Liver (tissue), 9 donors: ENCODE data around the gene BOLA1. TPM values are rescaled to one million over a fixed set of nuclear protein-coding genes. Genes with fewer than 3 reads are reported as not detected.
"Not testable (repeated sequence)": the region's sequence is repeated elsewhere in the genome, so short reads cannot be mapped to it uniquely, and the experiment has no call there.

Experiments
- DNase-seq: peaks from one replicate; pipeline ENCODE4 v3.0.0-alpha.2; 2017; ENCODE audit warnings: low spot score
- H3K27ac ChIP-seq, 2 donors: one replicate each; pipeline ENCODE4 v1.7.0; 2013; ENCODE audit warnings: inconsistent platforms in 2 of 2, low read length in 2 of 2, control low read depth in 1 of 2, low read depth in 1 of 2, mild to moderate bottlenecking in 1 of 2
- H3K27me3 ChIP-seq, 4 donors: one replicate each; pipeline versions ENCODE4 v1.6.1 to v1.7.0; 2013; ENCODE audit warnings: low read length in 3 of 4, inconsistent platforms in 1 of 4, mild to moderate bottlenecking in 1 of 4, moderate library complexity in 1 of 4; ENCODE audit not compliant: control insufficient read depth in 4 of 4, insufficient read depth in 4 of 4
- H3K36me3 ChIP-seq, 4 donors: one replicate each; pipeline versions ENCODE4 v1.6.1 to v1.7.0; 2013; ENCODE audit warnings: low read length in 3 of 4, mild to moderate bottlenecking in 3 of 4, low read depth in 1 of 4, moderate library complexity in 1 of 4; ENCODE audit not compliant: control insufficient read depth in 4 of 4, insufficient read depth in 3 of 4
- H3K4me1 ChIP-seq, 4 donors: one replicate each; pipeline versions ENCODE4 v1.6.1 to v1.7.0; 2013; ENCODE audit warnings: low read length in 3 of 4, mild to moderate bottlenecking in 3 of 4, moderate library complexity in 1 of 4; ENCODE audit not compliant: control insufficient read depth in 4 of 4, insufficient read depth in 4 of 4
- H3K4me3 ChIP-seq, 3 donors: one replicate each; pipeline versions ENCODE4 v1.6.1 to v1.7.0; 2013; ENCODE audit warnings: low read length in 3 of 3, control low read depth in 1 of 3, low read depth in 1 of 3, mild to moderate bottlenecking in 1 of 3
- H3K9ac ChIP-seq, 2 donors: one replicate each; pipeline ENCODE4 v1.7.0; 2013; ENCODE audit warnings: low read length in 2 of 2, mild to moderate bottlenecking in 2 of 2, moderate library complexity in 2 of 2, control low read depth in 1 of 2, low read depth in 1 of 2
- H3K9me3 ChIP-seq, 4 donors: one replicate each; pipeline versions ENCODE4 v1.6.1 to v1.7.0; 2013; ENCODE audit warnings: low read length in 3 of 4; ENCODE audit not compliant: control insufficient read depth in 4 of 4
- EGR1 ChIP-seq, 2 donors: IDR thresholded peaks; 2 replicates each; pipeline ENCODE4 v1.6.1; 2016 to 2018; ENCODE audit warnings: antibody characterized with exemption in 2 of 2, low read depth in 2 of 2
- FOXA1 ChIP-seq: IDR thresholded peaks from 2 replicates; pipeline ENCODE4 v1.6.1; 2016; ENCODE audit warnings: antibody characterized with exemption
- FOXA2 ChIP-seq: IDR thresholded peaks from 2 replicates; pipeline ENCODE4 v1.6.1; 2016; ENCODE audit warnings: antibody characterized with exemption
- GABPA ChIP-seq, 2 donors: IDR thresholded peaks in 1 of 2; conservative IDR thresholded peaks in 1 of 2; 2 replicates each; pipeline ENCODE4 v1.6.1; 2016; ENCODE audit warnings: antibody characterized with exemption in 2 of 2, mild to moderate bottlenecking in 1 of 2, moderate library complexity in 1 of 2
- HNF4A ChIP-seq, 2 donors: conservative IDR thresholded peaks; 2 replicates each; pipeline ENCODE4 v1.6.1; 2016; ENCODE audit warnings: antibody characterized with exemption in 2 of 2, mild to moderate bottlenecking in 2 of 2
- HNF4G ChIP-seq: IDR thresholded peaks from 2 replicates; pipeline ENCODE4 v1.6.1; 2016; ENCODE audit warnings: antibody characterized with exemption
- JUND ChIP-seq, 2 donors: IDR thresholded peaks; 2 replicates each; pipeline ENCODE4 v1.6.1; 2016; ENCODE audit warnings: antibody characterized with exemption in 2 of 2
- NR2F2 ChIP-seq: IDR thresholded peaks from 2 replicates; pipeline ENCODE4 v1.6.1; 2016; ENCODE audit warnings: antibody characterized with exemption
- RAD21 ChIP-seq, 2 donors: IDR thresholded peaks; 2 replicates each; pipeline ENCODE4 v1.6.1; 2016; ENCODE audit warnings: antibody characterized with exemption in 2 of 2, mild to moderate bottlenecking in 2 of 2
- RXRA ChIP-seq, 2 donors: IDR thresholded peaks; 2 replicates each; pipeline ENCODE4 v1.6.1; 2017 to 2018; ENCODE audit warnings: antibody characterized with exemption in 2 of 2, mild to moderate bottlenecking in 1 of 2
- SP1 ChIP-seq: IDR thresholded peaks from 2 replicates; pipeline ENCODE4 v1.6.1; 2018; ENCODE audit warnings: antibody characterized with exemption, mild to moderate bottlenecking
- TAF1 ChIP-seq: conservative IDR thresholded peaks from 2 replicates; pipeline ENCODE4 v1.6.1; 2016; ENCODE audit warnings: antibody characterized with exemption, mild to moderate bottlenecking
- YY1 ChIP-seq: IDR thresholded peaks from 2 replicates; pipeline ENCODE4 v1.6.1; 2016; ENCODE audit warnings: antibody characterized with exemption, mild to moderate bottlenecking
- WGBS: extraction: QIAGEN DNeasy Blood & Tissue Kit; methylation state at CpG from one replicate; pipeline ENCODE4 v1.1.7; 2013; 5-methylcytosine and 5-hydroxymethylcytosine counted together
- polyA plus RNA-seq, 2 donors: library from polyadenylated mRNA; stranded (reverse) in 1 of 2; unstranded in 1 of 2; fragments of 200-250 nt in 1 of 2; fragments of >200 nt in 1 of 2; fragmentation: Nextera tagmentation in 1 of 2; extraction: Ambion mirVana in 1 of 2; gene quantifications; one replicate each; pipeline versions ENCODE4 v1.2.1 to v1.2.3, GENCODE V29; 2013 to 2015
- total RNA-seq, 2 donors: library from RNA; depleted of rRNA; stranded (reverse); fragments of >200 nt; gene quantifications; one replicate each; pipeline ENCODE4 v1.2.3, GENCODE V29; 2014
- TF ChIP-seq, protein P1 (sequence below): IDR thresholded peaks from 2 replicates; pipeline ENCODE4 v1.6.1; 2016; ENCODE audit warnings: antibody characterized with exemption
- TF ChIP-seq, protein P2 (sequence below): IDR thresholded peaks from 2 replicates; pipeline ENCODE4 v1.6.1; 2016; ENCODE audit warnings: antibody characterized with exemption
- TF ChIP-seq, protein P3 (sequence below): fragments of 150-350 bp; IDR thresholded peaks from 2 replicates; pipeline ENCODE4 v1.5.1; 2017; ENCODE audit warnings: improper control_type of control experiment, low read depth, low read length; ENCODE audit not compliant: missing input control
- TF ChIP-seq, protein P4 (sequence below): IDR thresholded peaks from 2 replicates; pipeline ENCODE4 v1.6.1; 2016; ENCODE audit warnings: antibody characterized with exemption
- TF ChIP-seq, protein P5 (sequence below): IDR thresholded peaks from 2 replicates; pipeline ENCODE4 v1.6.1; 2016; ENCODE audit warnings: antibody characterized with exemption, mild to moderate bottlenecking
- donor health status: healthy.
- donor health status: healthy.
- donor health status: healthy.
- donor health status: healthy.
- donor health status: healthy.

BOLA1 gene
- total and polyA plus RNA-seq, 4 donors = 10.2 to 22.1 (median 11.6) TPM

DNA sequence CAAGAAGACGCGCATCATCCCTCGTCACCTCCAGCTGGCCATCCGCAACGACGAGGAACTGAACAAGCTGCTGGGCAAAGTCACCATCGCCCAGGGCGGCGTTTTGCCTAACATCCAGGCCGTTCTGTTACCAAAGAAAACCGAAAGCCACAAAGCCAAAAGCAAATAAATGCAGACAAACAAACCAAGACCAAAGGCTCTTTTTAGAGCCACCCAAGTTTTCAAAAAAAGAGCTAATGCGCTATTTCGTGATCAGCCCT, 12.2 kb upstream of the BOLA1 start:
- H3K36me3 ChIP-seq, H3K27me3 ChIP-seq, H3K9me3 ChIP-seq: not testable (repeated sequence)
- DNase-seq = peak; percentile 51
- peak overlapping the region; percentile 100 for H3K27ac ChIP-seq
- H3K4me1 ChIP-seq = peaks cover 6 to 33% (median 18%) of the 10 kb centered on the region in 4 donors
- TF ChIP-seq, protein P1, sequence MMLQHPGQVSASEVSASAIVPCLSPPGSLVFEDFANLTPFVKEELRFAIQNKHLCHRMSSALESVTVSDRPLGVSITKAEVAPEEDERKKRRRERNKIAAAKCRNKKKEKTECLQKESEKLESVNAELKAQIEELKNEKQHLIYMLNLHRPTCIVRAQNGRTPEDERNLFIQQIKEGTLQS = peak; percentile 2
- peak overlapping the region; percentile 87 to 100 for H3K9ac ChIP-seq
- WGBS = 0% methylated on average over 13 of the region's 13 CpGs
- peak overlapping the region; percentile 60 to 82 (median 81) for H3K4me3 ChIP-seq

DNA sequence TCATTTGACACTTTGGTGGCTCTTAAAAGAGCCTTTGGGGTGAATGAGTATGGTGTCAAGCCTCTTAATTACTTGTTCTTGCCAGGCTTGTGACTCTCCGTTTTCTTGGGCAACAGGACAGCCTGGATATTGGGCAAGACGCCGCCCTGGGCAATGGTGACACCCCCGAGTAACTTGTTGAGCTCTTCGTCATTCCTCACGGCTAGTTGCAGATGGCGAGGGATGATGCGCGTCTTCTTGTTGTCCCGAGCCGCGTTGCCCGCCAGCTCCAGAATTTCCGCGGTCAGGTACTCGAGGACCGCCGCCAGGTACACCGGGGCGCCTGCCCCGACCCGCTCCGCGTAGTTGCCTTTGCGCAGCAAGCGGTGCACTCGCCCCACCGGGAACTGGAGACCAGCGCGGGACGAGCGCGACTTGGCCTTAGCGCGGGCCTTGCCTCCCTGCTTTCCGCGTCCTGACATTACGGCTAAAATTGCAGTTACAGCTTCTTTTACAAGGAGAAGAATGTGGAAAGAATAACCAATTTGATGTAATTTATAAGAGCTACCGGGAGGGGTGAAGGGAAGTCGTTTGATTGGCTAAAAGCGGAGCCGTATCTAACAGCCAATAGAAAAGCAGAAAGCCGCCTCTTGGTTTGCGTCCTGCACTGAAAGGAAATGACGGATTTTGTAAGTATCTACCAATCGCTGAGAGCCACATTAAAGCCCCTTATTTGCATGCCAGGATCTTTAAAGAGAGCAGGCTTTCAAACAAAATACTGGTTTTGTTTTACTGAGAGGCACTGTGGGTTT, 11.7 kb upstream of the BOLA1 start:
- Histone ChIP-seq H3K4me3 (peak overlapping the region; percentile 60 to 82 (median 81)), H3K9me3 (no peaks in the 10 kb centered on the region), H3K27ac (peak overlapping the region; percentile 100), H3K9ac (peak overlapping the region; percentile 87 to 100), H3K27me3 (no peaks in the 10 kb centered on the region), H3K4me1 (peaks cover 6 to 28% (median 15%) of the 10 kb centered on the region in 4 donors), H3K36me3 (no peaks in the 10 kb centered on the region)
- WGBS = under 1% methylated on average over 46 of the region's 46 CpGs
- no peak for TF ChIP-seq RAD21 (IDR thresholded peaks at IDR 0.05)
- TF ChIP-seq HNF4A (conservative IDR thresholded peaks at IDR 0.05) = no peak
- no peak for TF ChIP-seq FOXA2
- TF ChIP-seq GABPA (IDR thresholded peaks at IDR 0.05 in 1 of 2, conservative IDR thresholded peaks at IDR 0.05 in 1 of 2) = peak; percentile 39 to 83
- TF ChIP-seq, protein P2, sequence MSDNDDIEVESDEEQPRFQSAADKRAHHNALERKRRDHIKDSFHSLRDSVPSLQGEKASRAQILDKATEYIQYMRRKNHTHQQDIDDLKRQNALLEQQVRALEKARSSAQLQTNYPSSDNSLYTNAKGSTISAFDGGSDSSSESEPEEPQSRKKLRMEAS = no peak
- TF ChIP-seq RXRA (IDR thresholded peaks at IDR 0.05) = no peak
- TF ChIP-seq SP1 = peak; percentile 73
- no peak for TF ChIP-seq FOXA1
- peak; percentile 95 for TF ChIP-seq TAF1
- TF ChIP-seq JUND (IDR thresholded peaks at IDR 0.05) = peak in 1 of 2 donors; percentile 45
- no peak for TF ChIP-seq HNF4G
- TF ChIP-seq, protein P3, sequence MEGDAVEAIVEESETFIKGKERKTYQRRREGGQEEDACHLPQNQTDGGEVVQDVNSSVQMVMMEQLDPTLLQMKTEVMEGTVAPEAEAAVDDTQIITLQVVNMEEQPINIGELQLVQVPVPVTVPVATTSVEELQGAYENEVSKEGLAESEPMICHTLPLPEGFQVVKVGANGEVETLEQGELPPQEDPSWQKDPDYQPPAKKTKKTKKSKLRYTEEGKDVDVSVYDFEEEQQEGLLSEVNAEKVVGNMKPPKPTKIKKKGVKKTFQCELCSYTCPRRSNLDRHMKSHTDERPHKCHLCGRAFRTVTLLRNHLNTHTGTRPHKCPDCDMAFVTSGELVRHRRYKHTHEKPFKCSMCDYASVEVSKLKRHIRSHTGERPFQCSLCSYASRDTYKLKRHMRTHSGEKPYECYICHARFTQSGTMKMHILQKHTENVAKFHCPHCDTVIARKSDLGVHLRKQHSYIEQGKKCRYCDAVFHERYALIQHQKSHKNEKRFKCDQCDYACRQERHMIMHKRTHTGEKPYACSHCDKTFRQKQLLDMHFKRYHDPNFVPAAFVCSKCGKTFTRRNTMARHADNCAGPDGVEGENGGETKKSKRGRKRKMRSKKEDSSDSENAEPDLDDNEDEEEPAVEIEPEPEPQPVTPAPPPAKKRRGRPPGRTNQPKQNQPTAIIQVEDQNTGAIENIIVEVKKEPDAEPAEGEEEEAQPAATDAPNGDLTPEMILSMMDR = no peak
- TF ChIP-seq, protein P1 = peak; percentile 10
- peak in 1 of 2 donors; percentile 34 for TF ChIP-seq EGR1 (IDR thresholded peaks at IDR 0.05; ENCODE audit: low read depth in 2 of 2)
- TF ChIP-seq, protein P4, sequence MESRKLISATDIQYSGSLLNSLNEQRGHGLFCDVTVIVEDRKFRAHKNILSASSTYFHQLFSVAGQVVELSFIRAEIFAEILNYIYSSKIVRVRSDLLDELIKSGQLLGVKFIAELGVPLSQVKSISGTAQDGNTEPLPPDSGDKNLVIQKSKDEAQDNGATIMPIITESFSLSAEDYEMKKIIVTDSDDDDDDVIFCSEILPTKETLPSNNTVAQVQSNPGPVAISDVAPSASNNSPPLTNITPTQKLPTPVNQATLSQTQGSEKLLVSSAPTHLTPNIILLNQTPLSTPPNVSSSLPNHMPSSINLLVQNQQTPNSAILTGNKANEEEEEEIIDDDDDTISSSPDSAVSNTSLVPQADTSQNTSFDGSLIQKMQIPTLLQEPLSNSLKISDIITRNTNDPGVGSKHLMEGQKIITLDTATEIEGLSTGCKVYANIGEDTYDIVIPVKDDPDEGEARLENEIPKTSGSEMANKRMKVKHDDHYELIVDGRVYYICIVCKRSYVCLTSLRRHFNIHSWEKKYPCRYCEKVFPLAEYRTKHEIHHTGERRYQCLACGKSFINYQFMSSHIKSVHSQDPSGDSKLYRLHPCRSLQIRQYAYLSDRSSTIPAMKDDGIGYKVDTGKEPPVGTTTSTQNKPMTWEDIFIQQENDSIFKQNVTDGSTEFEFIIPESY = peak; percentile 10
- no peak for TF ChIP-seq YY1
- no peak for TF ChIP-seq NR2F2
- TF ChIP-seq, protein P5, sequence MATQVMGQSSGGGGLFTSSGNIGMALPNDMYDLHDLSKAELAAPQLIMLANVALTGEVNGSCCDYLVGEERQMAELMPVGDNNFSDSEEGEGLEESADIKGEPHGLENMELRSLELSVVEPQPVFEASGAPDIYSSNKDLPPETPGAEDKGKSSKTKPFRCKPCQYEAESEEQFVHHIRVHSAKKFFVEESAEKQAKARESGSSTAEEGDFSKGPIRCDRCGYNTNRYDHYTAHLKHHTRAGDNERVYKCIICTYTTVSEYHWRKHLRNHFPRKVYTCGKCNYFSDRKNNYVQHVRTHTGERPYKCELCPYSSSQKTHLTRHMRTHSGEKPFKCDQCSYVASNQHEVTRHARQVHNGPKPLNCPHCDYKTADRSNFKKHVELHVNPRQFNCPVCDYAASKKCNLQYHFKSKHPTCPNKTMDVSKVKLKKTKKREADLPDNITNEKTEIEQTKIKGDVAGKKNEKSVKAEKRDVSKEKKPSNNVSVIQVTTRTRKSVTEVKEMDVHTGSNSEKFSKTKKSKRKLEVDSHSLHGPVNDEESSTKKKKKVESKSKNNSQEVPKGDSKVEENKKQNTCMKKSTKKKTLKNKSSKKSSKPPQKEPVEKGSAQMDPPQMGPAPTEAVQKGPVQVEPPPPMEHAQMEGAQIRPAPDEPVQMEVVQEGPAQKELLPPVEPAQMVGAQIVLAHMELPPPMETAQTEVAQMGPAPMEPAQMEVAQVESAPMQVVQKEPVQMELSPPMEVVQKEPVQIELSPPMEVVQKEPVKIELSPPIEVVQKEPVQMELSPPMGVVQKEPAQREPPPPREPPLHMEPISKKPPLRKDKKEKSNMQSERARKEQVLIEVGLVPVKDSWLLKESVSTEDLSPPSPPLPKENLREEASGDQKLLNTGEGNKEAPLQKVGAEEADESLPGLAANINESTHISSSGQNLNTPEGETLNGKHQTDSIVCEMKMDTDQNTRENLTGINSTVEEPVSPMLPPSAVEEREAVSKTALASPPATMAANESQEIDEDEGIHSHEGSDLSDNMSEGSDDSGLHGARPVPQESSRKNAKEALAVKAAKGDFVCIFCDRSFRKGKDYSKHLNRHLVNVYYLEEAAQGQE = peak; percentile 97
- DNase-seq = peak; percentile 84
